ENCODE results near the gene RALGPS2.
A peak's percentile ranks its signal among the peaks of the same experiment; 100 is the strongest.
"Not testable (repeated sequence)": the region's sequence is repeated elsewhere in the genome, so short reads cannot be mapped to it uniquely, and the experiment has no call there.

Gene RALGPS2

DNA sequence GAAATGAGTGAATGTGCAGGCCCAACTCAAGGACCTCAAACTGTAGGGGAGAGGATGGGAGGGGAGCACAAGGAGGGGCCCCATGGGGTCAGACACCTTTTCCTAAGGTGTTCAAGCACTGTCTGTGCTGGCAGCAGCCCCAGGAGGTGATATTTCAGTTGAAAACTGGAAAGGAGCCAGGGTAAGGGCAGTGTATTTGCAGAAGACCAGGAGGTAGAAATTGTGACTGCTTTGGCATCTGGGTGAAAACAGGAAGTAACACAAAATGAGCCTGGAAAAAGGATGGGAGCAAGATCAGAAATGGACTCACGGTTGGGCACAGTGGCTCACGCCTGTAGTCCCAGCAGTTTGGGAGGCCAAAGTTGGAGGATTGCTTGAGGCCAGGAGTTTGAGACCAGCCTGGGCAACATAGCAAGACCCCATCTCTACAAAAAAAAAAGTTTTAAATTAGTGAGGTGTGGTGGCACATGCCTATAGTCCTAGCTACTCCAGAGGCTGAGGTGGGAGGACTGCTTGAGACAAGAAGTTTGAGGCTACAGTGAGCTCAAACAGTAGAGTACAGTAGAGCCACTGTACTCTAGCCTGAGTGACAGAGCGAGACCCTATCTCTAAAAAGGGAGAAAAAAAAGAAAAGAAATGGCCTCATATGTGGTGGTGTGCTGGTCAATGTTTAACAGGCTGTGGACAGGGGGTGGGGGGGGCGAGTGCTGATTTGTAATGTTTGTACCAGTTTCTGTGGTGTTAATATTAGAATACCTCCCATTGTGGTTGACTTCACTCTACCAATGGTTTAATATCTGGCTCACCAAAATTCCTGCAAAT is 222.0 kb downstream of the RALGPS2 start:
- DNase-seq = no peak

DNA sequence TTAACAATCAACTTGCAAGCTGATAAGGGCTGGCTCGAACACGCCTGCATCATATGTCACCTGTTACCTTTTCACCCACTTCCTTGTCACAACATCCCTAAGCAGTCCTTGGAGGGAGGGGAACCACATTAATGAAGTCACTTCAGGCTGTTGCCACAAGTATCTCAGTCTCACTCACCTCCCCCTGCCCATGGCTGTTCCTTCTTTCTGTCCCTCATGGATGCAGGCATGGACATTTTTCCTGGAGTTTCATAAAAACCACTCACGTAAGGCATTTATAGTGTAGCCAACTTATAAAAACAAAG is 222.6 kb downstream of the RALGPS2 start:
- no peak for DNase-seq

DNA sequence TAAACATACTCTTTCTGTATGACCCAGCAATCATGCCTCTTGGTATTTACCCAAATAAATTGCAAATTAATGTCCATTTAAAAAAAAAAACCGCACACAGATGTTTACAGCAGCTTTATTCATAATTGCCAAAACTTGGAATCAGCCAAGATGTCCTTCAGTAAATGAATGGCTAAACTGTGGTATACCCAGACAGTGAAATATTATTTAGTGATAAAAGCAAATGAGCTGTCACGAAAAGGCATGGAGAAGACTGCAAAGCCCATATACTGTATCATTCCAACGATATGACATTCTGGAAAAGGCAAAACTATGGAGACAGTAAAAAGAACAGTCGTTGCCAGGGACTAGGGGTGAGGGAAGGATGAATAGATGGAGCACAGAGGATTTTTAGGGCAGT is 223.6 kb downstream of the RALGPS2 start:
- no peak for DNase-seq

DNA sequence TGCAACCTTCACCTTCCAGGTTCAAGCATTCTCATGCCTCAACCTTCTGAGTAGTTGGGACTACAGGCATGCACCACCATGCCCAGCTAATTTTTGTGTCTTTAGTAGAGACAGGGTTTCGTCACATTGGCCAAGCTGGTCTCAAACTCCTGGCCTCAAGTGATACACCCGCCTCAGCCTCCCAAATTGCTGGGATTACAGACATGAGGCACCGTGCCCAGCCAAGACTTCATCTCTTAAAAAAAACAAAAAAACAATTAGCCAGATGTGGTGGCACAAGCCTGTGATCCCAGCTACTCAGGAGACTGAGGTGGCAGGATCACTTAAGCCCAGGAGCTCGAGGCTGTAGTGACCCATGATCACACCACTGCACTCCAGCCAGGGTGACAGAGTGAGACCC is 224.8 kb downstream of the RALGPS2 start:
- DNase-seq = not testable (repeated sequence)

DNA sequence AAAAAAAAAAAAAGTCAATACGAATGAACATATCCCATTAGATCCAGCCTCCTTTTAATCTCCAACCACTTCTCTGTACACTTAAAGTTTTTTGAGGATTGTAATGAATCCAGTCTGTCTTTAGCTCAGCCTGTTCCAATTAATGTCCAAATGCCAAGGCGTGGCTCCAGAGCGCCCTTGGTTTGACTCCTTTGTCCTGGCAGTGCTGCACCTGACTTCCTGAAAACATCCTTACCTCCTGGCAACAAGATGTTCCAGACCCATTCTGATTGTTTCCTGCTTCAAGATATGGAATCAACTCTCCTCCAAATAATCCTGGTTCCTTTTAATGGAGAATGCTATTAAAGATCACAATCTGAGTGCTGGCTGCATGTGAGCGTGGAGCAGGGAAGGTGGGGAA is 226.6 kb downstream of the RALGPS2 start:
- DNase-seq = no peak

DNA sequence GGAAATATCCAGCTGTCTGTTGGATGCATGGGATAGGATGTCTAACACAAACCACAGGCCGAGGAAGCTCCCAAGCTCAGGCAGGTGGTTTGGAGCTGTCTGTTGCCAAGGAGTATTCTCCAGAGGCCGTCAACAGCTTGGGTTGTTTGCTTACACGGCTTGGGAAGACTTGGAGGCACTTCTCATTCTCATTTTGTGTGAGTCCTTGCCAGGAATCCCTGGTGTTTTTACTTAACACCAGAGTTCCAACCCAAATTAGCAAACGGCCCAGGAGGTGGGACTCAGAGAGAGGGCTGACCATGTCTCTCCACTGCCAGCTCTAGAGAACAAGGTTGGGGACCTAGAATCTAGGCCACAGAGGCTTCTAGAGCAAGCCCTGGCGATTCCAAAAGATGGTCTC is 228.0 kb downstream of the RALGPS2 start:
- DNase-seq = peak; percentile 88

DNA sequence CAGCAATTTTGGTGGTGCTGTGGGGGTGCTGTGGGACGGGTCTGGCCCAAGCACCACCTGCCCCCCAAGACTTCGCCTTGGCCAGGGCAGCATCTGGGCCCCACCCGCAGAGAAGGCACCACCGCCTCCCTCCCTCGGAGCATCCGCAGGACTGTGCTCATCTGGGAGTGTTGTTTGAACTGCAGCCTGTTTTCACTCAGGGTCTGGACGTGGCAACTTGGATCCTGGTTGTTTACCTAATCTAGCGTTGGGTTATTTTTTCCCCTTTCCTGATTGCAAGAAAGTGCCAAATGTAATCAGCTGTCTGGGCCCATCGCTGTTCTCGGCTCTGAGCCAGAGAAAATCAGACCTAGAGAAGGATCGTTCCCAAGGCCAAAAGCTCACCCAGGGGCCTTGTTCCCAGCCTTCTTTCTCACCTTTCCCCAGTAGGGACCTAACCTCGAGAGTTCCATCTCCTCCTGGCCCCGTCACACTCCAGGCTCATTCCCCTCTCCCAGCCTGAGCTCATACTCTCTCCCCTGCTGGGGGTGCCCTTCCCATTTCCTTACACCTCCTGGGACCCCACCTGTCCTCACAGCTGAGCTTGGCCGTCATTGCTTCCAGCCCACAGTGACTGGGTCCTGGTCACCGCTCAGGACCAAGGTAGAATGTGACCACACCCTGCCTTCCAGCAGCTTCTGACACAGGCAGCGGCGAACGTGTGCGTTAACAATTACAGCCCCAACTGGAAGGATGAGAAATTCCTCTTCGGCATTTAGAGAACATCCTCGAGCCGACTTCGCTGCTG is 228.7 kb downstream of the RALGPS2 start:
- no peak for DNase-seq

DNA sequence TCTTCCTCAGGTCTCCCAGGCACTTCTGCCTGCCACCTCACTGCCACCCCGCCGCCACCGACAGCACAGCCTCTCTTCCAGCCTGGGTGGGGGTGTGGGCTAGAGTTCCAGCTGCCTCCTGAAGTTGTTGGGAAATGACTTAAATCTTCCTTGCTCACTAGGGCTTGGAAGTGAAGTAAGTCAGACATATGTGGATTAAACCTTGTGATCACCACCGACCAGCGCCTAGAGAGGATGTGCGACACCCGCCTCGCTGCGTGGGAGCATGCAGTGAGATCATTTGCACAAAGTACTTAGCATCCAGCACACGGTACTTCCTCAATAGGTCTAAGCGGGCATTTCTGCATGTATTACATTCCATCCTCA is 229.3 kb downstream of the RALGPS2 start:
- DNase-seq = no peak

DNA sequence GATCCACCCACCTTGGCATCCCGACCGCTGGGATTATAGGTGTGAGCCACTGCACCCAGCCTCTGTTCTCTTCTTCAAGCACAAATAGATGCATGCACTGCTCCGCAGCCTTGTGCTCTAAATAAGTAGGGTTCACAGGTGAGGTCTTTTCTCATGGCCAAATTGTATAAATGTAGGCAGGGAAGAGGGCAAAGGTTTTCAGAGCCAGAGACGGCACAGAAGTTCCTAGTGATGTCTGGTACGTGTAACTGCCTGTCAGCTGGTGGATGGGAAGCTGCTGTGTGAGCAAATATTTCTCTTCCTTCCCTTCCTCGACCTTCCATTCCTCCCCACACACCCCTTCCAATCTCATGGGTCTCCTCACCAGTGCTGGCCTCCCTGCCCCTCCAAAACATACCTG is 229.9 kb downstream of the RALGPS2 start:
- no peak for DNase-seq

DNA sequence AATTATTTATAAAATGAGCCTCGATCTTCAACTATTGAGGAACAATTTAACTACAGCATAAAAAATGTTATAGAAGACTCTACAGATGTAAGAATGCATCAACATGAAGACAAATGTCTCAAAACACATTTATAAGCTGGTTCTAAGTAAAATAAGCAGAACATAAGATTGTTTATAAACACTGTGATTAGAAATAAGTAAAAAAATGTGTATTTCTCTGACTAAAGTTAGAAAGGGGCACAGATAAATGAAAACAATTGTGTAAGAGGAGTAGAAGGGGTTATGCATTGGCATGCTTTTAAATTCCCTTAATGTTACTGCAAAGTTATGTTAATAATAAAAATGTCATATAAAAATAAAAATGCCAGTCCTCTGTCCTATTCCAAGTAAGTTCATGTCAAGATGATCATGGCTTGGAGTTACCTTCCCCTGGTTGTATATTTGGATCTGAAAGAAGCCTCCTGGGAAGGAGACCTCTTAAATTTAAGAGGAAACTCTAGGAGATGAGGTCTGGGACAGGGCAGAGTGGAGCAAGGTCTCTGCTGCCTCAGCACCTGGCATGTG is 230.4 kb downstream of the RALGPS2 start:
- DNase-seq = no peak

DNA sequence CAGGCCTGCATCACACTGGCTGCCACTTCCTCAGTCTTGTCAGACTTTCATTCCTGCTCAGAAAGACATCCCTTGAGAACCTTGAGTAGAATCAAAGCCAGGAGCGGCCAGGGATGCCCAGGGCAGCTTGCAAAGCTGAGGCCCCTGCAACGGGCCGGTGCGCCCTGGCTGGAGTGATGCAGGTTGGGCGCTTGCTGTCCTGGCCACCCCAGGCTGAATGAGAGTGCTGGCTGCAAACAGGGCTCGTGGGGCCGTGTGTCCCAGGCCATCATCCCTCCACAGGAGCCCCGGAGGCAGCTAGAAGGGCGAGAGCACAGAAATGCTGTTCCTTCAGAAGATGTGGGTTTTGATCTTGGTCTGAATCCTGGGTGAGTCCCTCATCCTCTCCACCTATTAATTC is 233.4 kb downstream of the RALGPS2 start:
- DNase-seq = no peak

DNA sequence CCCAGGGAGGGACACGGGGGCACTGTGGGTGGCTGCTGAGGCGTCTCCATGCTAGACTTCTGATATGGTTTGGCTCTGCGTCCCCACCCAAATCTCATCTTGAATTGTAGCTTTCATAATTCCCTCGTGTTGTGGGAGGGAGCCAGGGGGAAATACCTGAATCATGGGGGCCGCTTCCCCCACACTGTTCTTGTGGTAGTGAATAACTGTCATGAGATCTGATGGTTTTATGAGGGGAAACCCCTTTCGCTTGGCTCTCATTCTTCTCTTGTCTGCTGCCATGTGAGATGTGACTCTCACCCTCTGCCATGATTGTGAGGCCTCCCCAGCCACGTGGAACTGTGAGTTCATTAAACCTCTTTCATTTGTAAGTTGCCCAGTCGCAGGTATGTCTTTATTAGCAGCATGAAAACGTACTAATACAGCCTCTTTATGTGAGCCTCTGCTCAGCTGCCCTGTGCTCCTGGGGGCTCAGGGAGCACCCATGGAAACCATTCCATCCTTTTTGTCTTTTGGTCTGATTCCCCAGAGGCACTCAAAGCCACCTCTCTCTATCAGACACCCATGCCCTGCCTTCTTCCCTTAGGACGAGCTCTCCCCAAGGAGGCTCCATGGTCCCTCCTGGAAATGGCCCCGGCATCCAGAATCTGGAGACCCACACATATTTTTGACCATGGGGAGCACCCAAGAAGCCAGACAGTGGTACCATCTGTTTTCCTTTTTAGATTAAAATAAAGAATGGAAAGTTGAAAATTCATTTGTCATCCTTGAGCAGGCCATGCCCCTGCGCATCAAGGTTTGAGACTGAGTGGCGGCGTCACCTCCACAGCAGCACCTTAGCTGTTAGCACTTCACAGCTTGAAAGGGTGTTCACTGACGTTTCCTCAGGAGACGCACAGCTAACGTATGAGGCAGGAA is 234.8 kb downstream of the RALGPS2 start:
- DNase-seq = no peak

DNA sequence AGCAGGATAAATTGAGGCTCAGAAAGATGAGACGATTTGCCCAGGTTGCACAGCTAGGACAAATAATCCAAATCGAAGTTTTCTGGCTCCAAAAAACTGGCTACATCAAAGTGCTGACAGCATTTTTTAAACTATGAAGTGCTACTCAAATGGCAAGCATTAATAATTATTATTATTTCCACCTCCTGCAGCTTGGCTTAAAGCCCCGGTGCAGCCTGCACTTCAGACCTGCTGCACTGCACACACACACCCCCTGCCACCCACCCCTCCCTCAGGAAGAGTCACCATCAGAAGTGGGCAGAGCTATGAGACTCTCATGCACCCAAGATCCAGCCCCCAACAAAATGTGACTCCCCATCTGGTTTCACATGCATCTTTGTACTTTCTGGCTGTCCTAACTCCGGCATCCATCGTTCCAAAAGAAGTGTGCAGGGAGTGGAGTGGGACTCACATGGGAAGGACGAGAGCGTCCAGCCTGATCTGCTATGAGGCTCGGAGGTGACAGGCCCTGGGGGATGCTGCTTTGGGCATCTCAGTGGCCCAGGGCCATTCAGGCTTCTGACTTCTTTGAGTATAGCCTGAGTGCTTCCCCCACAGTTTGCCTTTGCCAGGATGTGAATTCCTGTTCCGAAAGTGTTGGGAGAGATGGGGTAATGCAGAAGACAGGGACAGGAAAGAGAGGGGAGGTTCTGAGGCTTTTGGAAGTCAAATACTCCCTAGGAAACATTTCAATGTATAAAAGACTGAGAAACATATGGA is 235.6 kb downstream of the RALGPS2 start:
- DNase-seq = no peak

DNA sequence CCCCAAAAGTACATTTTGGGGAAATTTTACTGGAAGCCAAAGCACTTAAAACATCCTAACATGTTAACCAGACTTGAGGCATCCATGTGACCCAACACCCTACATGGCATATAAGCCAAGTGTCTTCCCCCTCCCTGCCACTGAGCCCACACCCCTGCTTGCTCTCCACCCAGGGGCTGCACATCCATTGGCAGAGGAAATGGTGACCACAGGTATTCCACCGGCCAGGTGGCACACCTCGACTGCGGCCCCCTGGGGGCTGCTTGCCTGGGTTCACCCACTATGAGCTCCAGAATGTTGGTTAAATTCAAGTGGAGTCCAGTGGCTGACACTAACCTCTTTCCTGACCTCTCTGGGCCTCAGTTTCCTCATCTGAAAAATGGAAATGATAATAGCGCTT is 236.3 kb downstream of the RALGPS2 start:
- DNase-seq = no peak

DNA sequence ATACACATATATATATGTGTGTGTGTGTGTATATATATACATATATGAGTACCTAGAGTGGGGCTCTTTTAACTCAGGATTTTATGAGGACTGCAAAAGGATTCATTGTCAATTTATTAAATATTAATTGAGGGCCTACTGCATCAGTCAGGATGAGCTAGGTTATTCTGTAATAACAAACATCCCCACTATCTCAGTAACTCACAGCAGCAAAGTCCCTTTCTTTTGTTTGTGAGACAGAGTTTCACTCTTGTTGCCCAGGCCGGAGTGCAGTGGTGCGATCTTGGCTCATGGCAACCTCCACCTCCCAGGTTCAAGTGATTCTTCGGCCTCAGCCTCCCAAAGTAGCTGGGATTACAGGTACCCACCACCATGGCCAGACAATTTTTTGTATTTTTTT is 236.8 kb downstream of the RALGPS2 start:
- DNase-seq = no peak

DNA sequence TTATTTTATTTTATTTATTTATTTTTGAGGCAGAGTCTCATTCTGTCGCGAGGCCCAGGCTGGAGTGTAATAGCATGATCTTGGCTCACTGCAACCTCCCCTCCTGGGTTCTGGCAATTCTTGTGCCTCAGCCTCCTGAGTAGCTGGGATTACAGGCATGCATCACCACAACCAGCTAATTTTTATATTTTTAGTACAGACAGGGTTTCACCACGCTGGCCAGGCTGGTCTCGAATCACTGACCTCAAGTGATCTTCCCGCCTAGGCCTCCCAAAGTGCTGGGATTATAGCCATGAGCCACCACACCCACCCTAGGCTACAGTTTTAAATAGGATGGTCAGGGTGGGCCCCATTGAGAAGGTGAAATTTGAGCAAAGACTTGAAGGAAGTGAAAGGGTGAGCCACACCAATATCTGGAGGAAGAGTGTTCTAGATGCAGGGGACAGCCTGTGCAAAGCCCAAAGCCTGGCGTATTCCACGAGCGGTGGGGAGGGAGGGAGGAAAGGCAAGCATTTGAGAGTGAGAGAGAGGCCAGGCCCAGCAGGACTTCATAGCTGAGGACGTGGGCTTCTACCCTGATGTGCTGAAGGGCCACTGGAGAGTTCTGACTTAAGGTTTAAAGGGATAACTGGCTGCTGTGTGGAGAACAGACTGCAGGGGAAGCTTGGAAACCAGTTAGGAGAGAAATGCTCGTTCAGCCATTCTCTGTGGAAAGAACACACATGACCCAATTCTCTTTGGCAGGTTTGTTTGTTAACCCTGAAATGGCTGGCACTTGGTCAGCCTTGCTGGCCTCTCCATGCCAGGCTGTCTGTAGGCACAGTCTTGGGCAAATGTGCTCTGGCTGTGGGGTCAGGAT is 238.0 kb downstream of the RALGPS2 start:
- DNase-seq = no peak

DNA sequence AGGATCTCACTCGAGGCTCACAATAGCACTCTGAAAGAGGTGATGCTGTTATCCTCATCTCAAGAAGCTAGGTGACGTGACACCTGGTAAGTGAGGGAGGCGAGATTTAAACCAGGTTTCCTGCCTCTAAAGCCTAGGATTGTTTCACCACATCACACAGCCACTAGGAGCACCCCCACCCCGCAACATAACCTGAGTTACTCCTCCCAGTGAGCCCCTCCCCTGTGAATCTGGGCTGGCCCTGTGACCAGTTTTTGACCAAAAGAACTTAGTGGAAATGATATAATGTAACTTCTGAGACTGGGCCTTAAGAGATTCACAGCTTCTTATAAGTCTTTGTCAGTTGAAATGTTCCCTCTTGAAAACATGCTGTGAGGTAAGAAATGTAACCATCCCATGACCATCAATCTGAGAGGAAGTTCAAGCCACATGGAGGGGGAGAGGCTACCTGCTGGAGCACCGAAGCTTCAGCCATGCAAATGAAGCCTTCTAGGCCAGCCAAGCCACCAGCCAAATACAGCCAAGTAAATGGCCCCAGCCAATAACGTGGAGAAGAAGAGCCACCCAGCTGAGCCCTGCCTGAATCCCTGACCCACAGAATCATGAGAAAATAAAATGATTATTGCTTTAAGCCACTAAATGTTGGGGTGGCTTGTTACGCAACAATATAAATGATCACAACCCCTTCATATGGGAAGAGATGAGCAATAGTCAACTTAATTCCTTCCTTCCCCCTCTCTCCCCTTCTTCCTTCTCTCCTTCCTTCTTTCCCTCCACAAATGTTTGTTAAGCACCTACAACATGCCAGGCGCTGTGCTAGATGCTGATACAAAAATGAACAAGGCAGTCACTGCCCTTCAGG is 239.7 kb downstream of the RALGPS2 start:
- DNase-seq = no peak

DNA sequence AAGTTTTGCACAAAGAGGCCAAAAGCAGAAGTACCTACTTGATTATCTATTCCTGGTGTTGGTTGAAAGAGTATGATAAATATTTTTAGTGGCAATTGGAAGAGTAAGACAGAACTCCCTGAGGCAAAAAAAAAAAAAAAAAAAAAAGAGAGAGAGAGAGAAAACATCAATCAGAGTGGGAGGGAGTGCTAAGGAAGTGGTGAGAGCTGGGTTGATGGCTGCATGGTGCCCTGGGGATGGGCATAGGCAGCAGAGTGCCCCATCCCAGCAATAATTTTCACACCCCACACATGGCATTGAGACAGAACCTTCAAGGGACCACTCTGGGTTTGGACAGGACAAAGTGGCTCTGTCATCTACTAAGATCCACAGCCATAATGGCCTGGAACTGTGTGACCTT is 241.3 kb downstream of the RALGPS2 start:
- no peak for DNase-seq

DNA sequence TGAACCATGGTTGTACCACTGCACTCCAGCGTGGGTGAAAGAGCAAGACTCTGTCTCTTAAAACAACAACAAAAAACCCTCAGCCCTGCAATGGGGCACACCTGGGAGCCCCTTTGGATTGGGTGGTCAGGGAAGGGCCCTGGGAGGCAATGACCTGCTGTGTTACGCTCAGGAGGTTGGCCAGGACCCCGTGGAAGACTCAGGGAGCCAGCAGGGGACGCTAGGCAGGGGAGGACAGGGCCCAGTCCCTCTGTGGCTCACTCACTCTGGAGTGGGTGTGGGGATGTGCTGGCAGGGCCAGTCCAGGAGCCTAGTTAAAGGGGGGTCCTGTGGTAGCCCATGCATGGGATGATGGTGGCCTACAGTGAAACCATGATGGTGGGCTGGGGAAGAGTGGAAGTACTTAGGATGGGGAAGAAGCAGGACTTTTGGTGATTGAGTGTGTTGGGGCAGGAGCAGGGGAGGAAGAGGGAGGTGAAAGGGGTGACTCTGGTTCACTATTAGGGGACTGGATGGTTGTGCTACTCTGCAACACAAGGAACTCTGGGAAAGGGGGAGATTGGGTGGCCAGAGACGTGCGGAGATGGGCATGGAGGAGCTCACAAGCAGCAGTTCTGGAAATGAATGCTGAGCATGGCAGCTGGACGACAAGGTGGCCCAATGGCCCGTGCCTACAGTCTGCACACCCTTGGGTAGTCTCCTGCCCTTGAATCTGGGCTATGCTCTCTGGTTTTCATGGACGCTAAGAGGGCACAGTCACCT is 244.4 kb downstream of the RALGPS2 start:
- DNase-seq = no peak

DNA sequence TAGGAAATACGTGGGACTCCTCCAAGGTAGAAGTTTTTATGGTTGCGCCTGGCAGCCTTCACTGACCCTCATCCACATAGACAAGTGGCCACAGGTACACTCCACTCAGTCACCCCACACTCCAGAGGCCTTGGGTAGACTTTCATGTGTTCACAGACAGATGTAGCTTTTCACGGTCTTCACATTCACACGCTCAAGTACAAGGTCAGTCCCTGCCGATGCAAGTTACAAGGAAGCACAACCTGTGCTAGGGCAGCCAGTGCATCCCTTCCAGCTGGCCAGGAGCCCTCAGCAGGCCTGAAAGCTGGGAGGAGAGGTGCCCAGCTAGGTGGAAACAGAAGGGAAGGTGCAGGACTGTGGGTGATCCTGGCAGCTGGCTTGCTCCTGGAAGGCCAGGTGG is 245.1 kb downstream of the RALGPS2 start:
- DNase-seq = no peak

Data from NCI-H187 treated with DMSO at 0.1 percent for 48 hours (cell line).